BJ (cell line): ENCODE results near the gene DCAF8. TPM values are rescaled to one million over a fixed set of nuclear protein-coding genes. Genes with fewer than 3 reads are reported as not detected.
"Not testable (repeated sequence)": the region's sequence is repeated elsewhere in the genome, so short reads cannot be mapped to it uniquely, and the experiment has no call there.

ENCODE experiments used
- CTCF ChIA-PET: fragments of 350-600 bp; formaldehyde crosslinking; extraction: SDS; loops from one replicate; lab custom pipeline; 2021; ENCODE audit warnings: antibody characterized with exemption, inconsistent platforms; lab: Yijun Ruan, JAX
- POLR2A ChIA-PET: fragments of 300-600 bp; sonication (Branson Sonifier 250); formaldehyde crosslinking; extraction: SDS; loops from one replicate; lab custom pipeline; 2021; ENCODE audit warnings: antibody characterized with exemption; lab: Charles Lee
- DNase-seq: peaks from one replicate; pipeline ENCODE4 v3.0.0-alpha.2; 2011; ENCODE audit warnings: low read depth
- H3K27me3 ChIP-seq: 2 replicates; pipeline ENCODE4 v1.6.0; 2011; ENCODE audit warnings: low read length; ENCODE audit not compliant: control insufficient read depth, insufficient read depth
- H3K36me3 ChIP-seq: 2 replicates; pipeline ENCODE4 v1.5.1; 2011; ENCODE audit warnings: low read length; ENCODE audit not compliant: control insufficient read depth, insufficient read depth
- H3K4me3 ChIP-seq: 2 replicates; pipeline ENCODE4 v1.5.1; 2011; ENCODE audit warnings: low read depth, mild to moderate bottlenecking, control low read depth, low read length
- polyA plus RNA-seq: library from polyadenylated mRNA; depleted of rRNA; stranded (reverse); fragments of >200 nt; gene quantifications from 2 replicates; pipeline ENCODE4 v1.2.3, GENCODE V29; 2011
- TF ChIP-seq, protein P1 (sequence below): IDR thresholded peaks from 2 replicates; pipeline ENCODE4 v1.5.1; 2011; ENCODE audit warnings: low read depth, mild to moderate bottlenecking, control low read depth, inconsistent platforms, low read length, moderate library complexity; ENCODE audit not compliant: insufficient read depth

DCAF8 gene
- polyA plus RNA-seq, 1 experiment: 84.0 TPM

DNA sequence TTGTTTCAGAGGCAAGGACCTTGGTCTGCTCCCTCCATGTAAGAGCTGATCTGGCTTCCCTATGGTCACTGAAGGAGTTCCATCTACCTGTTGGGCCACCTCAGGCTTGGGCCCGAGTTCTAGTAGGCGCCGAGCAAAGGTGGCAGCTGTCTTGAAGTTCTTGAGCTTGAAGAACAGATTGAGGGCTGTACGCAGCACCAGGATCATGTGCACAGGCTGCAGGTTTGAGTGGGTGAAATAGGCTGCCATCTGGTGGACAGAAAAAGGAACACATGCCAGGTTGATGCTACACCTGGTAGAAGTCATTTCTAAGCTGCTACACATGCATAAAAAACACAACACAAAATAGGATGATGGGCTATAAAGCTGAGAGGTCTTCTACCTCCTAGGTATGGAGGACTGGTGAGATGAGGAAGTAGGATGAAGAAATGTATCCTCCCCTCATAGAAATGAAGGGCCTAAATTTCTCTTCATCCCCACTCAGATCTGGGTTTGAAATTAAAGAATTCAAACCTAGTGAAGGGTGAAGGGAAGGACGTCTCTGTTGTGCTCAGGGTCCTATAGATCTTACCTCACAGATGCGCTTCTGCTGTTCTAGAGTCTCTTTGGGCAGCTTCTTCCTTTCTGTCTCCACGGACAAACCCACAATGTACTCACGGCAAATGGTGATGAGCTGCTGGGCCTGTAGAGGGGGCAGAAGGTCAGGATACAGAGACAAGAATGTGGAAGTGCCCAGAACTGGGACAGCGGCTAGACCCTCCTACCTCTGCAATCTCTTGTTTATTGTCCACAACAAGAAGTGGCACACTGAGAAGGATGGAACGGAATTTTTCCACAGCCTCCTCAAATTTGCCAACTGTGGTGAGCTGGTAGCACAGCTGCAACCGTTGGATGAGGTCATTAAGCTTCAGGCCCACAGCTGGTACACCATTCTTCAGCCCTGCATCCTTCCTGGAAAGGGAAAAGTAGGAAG lies 29.2 kb upstream of the DCAF8 start:
- CTCF ChIA-PET: interaction anchor here (0.6 to 3.6 kb wide), 48 partner anchors 11 to 207 kb away, joined by 3 to 53 read pairs (median 4); partner anchors contain the start of genes CASQ1 and IGSF8
- POLR2A ChIA-PET: no interaction called here
- DNase-seq: no peak
- Histone ChIP-seq H3K36me3 (peaks cover 50% of the 10 kb centered on the region), H3K4me3 (no peak overlapping the region), H3K27me3 (no peaks in the 10 kb centered on the region)
- TF ChIP-seq, protein P1, sequence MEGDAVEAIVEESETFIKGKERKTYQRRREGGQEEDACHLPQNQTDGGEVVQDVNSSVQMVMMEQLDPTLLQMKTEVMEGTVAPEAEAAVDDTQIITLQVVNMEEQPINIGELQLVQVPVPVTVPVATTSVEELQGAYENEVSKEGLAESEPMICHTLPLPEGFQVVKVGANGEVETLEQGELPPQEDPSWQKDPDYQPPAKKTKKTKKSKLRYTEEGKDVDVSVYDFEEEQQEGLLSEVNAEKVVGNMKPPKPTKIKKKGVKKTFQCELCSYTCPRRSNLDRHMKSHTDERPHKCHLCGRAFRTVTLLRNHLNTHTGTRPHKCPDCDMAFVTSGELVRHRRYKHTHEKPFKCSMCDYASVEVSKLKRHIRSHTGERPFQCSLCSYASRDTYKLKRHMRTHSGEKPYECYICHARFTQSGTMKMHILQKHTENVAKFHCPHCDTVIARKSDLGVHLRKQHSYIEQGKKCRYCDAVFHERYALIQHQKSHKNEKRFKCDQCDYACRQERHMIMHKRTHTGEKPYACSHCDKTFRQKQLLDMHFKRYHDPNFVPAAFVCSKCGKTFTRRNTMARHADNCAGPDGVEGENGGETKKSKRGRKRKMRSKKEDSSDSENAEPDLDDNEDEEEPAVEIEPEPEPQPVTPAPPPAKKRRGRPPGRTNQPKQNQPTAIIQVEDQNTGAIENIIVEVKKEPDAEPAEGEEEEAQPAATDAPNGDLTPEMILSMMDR: peak; percentile 80

DNA sequence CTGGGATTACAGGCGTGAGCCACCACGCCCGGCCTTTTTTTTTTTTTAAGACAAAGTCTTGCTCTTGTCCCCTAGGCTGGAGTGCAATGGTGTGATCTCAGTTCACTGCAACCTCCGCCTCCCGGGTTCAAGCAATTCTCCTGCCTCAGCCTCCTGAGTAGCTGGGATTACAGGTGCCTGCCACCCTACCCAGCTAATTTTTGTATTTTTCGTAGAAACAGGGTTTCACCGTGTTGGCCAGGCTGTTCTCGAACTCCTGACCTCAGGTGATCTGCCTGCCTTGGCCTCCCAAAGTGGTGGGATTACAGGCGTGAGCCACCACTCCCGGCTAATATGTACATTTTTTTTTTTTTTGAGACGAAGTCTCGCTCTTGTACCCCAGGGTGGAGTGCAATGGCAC lies 25.4 kb upstream of the DCAF8 start:
- POLR2A ChIA-PET, DNase-seq, H3K27me3 ChIP-seq, H3K4me3 ChIP-seq: not testable (repeated sequence)
- peaks cover 26% of the 10 kb centered on the region for H3K36me3 ChIP-seq
- CTCF ChIA-PET: interaction anchor here (0.7 to 3.0 kb wide), 3 partner anchors 95 to 202 kb away, joined by 3 to 10 read pairs (median 3); no protein-coding TSS in a partner anchor

DNA sequence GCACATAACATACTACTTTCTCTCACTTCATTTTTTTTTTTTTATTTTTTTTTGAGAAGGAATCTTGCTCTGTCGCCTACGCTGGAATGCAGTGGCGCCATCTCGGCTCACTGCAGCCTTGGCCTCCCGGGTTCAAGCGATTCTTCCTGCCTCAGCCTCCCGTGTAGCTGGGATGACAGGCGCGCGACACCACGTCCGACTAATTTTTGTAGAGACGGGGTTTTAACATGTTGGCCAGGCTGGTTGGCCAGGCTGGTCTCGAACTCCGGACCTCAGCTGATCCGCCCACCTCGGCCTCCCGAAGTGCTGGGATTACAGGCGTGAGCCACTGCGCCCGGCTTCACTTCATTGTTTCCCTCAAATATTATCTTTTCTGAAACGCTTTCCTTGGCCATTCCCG lies 23.2 kb upstream of the DCAF8 start:
- no peak for DNase-seq
- CTCF ChIA-PET: interaction anchor here (1.6 to 2.5 kb wide), 6 partner anchors 9 to 200 kb away, joined by 5 to 11 read pairs (median 6); no protein-coding TSS in a partner anchor
- Histone ChIP-seq H3K36me3 (peaks cover 15% of the 10 kb centered on the region), H3K4me3 (no peak overlapping the region), H3K27me3 (no peaks in the 10 kb centered on the region)
- TF ChIP-seq, protein P1: no peak
- POLR2A ChIA-PET: no interaction called here

DNA sequence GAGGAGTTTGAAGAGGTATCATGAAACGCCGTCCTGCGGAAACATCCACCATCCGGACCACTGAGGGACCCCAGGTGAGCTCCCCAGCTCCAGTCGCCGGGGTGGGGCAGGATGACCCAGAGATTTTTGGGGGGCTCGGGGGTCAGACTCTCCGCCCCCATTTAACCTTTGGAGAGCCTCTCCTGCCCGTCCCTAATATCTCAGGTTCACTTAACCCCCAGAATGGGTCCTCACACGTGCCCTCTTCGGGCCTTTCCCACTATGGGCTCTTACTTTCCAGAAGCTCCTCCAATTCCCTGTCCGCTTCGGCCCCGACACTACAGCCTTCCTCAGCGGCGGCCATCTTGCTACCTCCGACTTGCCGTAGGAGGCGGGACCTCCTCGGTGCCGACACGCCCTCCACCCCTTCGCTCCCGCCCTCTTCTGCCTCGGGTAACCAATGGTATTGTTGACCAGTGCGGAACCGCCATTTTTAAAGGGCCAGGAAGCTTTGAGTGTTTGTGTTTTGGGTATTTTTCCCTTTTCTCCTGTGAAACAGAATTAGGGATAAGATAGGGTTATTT lies 22.5 kb upstream of the DCAF8 start, which contains the start of gene PEX19:
TSS of gene PEX19 (minus strand) at position 352 of the 563 bp plus-strand sequence. CDS start at position 343, 9 bp downstream.
- Histone ChIP-seq H3K36me3 (peaks cover 10% of the 10 kb centered on the region), H3K27me3 (no peaks in the 10 kb centered on the region), H3K4me3 (peak within 1 kb of the TSS; percentile 87)
- POLR2A ChIA-PET: interaction anchor here (0.6 kb wide), 1 partner anchor 25 kb away, joined by 8 read pairs; no protein-coding TSS in a partner anchor
- TF ChIP-seq, protein P1: no peak
- CTCF ChIA-PET: interaction anchor here (0.8 to 2.5 kb wide), 11 partner anchors 8 to 199 kb away, joined by 3 to 11 read pairs (median 5); no protein-coding TSS in a partner anchor
- peak; percentile 60 for DNase-seq

DNA sequence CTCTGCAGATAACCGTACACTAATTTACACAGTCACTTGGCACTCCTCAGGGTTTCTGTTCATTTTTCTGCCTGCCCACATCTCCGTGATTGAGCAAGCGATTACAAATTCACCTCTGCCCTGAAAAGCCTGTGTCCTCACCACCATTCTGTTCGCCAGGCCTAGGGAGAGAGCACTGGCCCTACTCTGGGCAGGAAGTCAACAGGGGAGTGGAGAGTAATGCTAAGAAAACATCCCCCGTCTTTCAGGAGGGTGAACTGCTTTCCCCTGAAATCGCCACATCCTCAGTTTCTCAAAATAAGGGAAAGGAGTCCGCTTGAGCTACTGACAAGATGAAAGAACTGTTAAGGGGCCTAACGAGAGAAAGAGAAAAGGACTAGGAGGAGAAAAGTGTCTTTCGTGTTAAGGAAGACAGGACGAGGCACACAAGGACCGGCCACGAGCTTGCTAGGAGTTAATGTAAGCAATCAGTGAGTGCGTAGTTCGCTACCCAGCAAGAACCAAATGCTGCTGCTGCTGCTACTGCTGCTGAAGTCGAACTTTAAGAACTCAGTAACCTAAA lies 22.0 kb upstream of the DCAF8 start:
- TF ChIP-seq, protein P1: no peak
- Histone ChIP-seq H3K27me3 (no peaks in the 10 kb centered on the region), H3K4me3 (peak overlapping the region; percentile 87), H3K36me3 (peaks cover 9% of the 10 kb centered on the region)
- CTCF ChIA-PET: interaction anchor here (0.8 to 2.5 kb wide), 12 partner anchors 9 to 199 kb away, joined by 3 to 11 read pairs (median 5); no protein-coding TSS in a partner anchor
- POLR2A ChIA-PET: interaction anchor here (0.6 kb wide), 1 partner anchor 24 kb away, joined by 8 read pairs; no protein-coding TSS in a partner anchor
- DNase-seq: peak; percentile 21
